ENCODE data around the gene NOL9.

The NOL9 gene

DNA sequence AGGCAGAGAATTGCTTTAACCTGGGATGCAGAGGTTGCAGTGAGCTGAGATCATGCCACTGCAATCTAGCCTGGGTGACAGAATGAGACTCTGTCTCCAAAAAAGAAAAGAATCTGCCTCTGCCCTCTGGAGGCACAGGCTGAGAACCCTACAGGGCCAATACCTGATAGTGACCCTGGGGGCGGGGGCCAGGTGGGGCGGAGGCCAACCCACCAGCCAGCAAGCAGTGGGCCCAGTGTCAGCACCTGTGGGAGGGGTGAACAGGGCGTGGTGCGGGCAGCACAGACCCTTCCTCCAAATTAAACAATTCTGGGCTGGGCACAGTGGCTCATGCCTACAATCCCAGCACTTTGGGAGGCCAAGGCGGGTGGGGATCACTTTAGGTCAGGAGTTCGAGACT, 43.8 kb downstream of the NOL9 start:
- TF ChIP-seq, protein P1, sequence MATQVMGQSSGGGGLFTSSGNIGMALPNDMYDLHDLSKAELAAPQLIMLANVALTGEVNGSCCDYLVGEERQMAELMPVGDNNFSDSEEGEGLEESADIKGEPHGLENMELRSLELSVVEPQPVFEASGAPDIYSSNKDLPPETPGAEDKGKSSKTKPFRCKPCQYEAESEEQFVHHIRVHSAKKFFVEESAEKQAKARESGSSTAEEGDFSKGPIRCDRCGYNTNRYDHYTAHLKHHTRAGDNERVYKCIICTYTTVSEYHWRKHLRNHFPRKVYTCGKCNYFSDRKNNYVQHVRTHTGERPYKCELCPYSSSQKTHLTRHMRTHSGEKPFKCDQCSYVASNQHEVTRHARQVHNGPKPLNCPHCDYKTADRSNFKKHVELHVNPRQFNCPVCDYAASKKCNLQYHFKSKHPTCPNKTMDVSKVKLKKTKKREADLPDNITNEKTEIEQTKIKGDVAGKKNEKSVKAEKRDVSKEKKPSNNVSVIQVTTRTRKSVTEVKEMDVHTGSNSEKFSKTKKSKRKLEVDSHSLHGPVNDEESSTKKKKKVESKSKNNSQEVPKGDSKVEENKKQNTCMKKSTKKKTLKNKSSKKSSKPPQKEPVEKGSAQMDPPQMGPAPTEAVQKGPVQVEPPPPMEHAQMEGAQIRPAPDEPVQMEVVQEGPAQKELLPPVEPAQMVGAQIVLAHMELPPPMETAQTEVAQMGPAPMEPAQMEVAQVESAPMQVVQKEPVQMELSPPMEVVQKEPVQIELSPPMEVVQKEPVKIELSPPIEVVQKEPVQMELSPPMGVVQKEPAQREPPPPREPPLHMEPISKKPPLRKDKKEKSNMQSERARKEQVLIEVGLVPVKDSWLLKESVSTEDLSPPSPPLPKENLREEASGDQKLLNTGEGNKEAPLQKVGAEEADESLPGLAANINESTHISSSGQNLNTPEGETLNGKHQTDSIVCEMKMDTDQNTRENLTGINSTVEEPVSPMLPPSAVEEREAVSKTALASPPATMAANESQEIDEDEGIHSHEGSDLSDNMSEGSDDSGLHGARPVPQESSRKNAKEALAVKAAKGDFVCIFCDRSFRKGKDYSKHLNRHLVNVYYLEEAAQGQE (IDR thresholded peaks at IDR 0.05; ENCODE audit: insufficient replicate concordance, low read depth): no peak
- TF ChIP-seq POLR2AphosphoS5 (IDR thresholded peaks at IDR 0.05; ENCODE audit: low read depth) (no peak), SPI1 (IDR thresholded peaks at IDR 0.05; ENCODE audit: borderline replicate concordance, low read depth) (no peak), GABPA (IDR thresholded peaks at IDR 0.05; ENCODE audit: low read depth) (no peak)
- TF ChIP-seq, protein P2, sequence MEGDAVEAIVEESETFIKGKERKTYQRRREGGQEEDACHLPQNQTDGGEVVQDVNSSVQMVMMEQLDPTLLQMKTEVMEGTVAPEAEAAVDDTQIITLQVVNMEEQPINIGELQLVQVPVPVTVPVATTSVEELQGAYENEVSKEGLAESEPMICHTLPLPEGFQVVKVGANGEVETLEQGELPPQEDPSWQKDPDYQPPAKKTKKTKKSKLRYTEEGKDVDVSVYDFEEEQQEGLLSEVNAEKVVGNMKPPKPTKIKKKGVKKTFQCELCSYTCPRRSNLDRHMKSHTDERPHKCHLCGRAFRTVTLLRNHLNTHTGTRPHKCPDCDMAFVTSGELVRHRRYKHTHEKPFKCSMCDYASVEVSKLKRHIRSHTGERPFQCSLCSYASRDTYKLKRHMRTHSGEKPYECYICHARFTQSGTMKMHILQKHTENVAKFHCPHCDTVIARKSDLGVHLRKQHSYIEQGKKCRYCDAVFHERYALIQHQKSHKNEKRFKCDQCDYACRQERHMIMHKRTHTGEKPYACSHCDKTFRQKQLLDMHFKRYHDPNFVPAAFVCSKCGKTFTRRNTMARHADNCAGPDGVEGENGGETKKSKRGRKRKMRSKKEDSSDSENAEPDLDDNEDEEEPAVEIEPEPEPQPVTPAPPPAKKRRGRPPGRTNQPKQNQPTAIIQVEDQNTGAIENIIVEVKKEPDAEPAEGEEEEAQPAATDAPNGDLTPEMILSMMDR (IDR thresholded peaks at IDR 0.05; ENCODE audit: insufficient read depth, low read length): no peak
- DNase-seq (ENCODE audit: low read depth in 1 of 2, low spot score in 1 of 2): no peak
- Histone ChIP-seq H3K27ac (replicated peaks) (no peak overlapping the region), H3K27me3 (ENCODE audit: insufficient read depth, poor library complexity, severe bottlenecking) (peaks cover 2% of the 10 kb centered on the region), H3K4me3 (replicated peaks; ENCODE audit: insufficient read depth, low read length) (no peak overlapping the region)

DNA sequence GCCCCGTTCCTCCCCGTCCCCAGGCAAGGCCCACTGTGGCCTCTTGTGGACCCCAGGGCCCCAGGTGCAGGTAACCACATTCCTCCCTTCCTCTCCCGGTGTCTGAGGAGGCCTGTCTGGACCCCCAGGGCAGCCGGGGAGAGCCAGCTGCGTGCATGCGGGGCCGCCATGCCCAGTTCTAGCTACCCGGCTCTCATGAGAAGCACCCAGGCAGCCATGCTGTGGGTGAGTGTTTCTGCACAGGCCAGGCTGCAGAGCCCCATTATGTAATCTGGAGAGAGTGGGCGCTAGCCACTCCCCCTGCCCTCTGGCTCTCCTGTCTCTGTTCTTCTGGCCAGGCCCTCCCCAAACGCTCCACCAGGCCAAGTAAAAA, 44.4 kb downstream of the NOL9 start:
- H3K4me3 ChIP-seq (replicated peaks; ENCODE audit: insufficient read depth, low read length): no peak overlapping the region
- H3K27ac ChIP-seq (replicated peaks): no peak overlapping the region
- TF ChIP-seq, protein P2 (IDR thresholded peaks at IDR 0.05; ENCODE audit: insufficient read depth, low read length): no peak
- TF ChIP-seq POLR2AphosphoS5 (IDR thresholded peaks at IDR 0.05; ENCODE audit: low read depth) (no peak), GABPA (IDR thresholded peaks at IDR 0.05; ENCODE audit: low read depth) (no peak), SPI1 (IDR thresholded peaks at IDR 0.05; ENCODE audit: borderline replicate concordance, low read depth) (no peak)
- TF ChIP-seq, protein P1 (IDR thresholded peaks at IDR 0.05; ENCODE audit: insufficient replicate concordance, low read depth): no peak
- peaks cover 2% of the 10 kb centered on the region for H3K27me3 ChIP-seq (ENCODE audit: insufficient read depth, poor library complexity, severe bottlenecking)
- no peak for DNase-seq (ENCODE audit: low read depth in 1 of 2, low spot score in 1 of 2)

DNA sequence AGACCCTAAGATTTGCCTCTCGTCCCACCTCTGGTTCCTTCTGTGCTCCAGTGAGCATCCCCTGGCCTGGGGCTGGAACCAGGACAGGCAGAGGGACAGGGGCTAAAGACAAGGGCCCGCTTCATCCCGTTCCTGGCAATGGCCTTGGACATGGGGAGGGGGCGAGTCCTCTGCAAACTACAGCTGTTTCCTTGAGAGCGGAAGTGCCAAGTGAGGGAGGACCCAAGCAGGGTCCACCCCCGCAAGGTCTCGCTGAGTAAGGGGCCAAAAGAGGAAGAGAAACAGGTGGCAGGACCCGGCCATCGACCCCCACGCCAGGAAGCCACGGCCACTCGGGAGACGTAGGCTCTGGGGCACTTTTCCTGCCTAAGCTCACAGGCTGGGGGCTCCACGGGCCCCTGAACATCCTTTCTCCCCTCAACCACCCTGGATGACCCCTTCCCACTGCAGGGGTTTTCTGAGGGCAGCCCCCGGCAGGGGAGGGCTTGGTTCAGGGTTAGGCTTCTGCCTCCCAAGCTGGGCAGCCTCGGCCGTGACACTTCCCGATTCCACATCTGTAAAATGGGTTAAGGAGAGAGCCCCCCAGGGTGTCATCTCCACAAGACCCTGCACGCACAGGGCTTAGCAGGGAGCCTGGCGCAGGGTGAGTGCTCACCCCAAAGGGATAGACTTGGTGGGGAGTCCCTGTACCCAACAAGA, 44.9 kb downstream of the NOL9 start:
- no peak overlapping the region for H3K27ac ChIP-seq (replicated peaks)
- peak in 1 of 2 experiments; percentile 18 for DNase-seq (ENCODE audit: low read depth in 1 of 2, low spot score in 1 of 2)
- peaks cover 2% of the 10 kb centered on the region for H3K27me3 ChIP-seq (ENCODE audit: insufficient read depth, poor library complexity, severe bottlenecking)

DNA sequence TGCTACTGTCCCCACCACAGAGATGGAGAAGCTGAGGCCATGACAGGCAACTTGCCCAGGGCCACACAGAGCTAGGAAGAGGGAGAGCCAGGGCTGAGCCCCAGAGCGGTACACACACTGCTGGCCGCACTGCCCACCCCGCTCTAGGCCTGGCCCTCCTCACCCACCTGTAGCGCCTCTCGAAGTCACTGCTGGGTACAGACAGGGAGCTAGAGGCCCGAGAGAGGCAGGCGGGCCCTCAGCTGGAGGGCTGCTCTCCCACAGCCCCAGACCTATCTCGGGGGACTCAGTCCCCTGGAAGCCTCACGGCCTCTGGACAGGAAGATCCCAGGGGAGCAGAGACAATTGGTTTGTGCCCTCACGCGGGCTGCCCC, 45.5 kb downstream of the NOL9 start:
- no peak overlapping the region for H3K4me3 ChIP-seq (replicated peaks; ENCODE audit: insufficient read depth, low read length)
- H3K27me3 ChIP-seq (ENCODE audit: insufficient read depth, poor library complexity, severe bottlenecking): peaks cover 2% of the 10 kb centered on the region
- TF ChIP-seq SPI1 (IDR thresholded peaks at IDR 0.05; ENCODE audit: borderline replicate concordance, low read depth) (no peak), GABPA (IDR thresholded peaks at IDR 0.05; ENCODE audit: low read depth) (no peak), POLR2AphosphoS5 (IDR thresholded peaks at IDR 0.05; ENCODE audit: low read depth) (no peak)
- TF ChIP-seq, protein P1 (IDR thresholded peaks at IDR 0.05; ENCODE audit: insufficient replicate concordance, low read depth): no peak
- TF ChIP-seq, protein P2 (IDR thresholded peaks at IDR 0.05; ENCODE audit: insufficient read depth, low read length): no peak
- no peak overlapping the region for H3K27ac ChIP-seq (replicated peaks)
- DNase-seq (ENCODE audit: low read depth in 1 of 2, low spot score in 1 of 2): no peak

More for the DNA sequence above, 44.9 kb downstream of the NOL9 start:
- 0 out of 2 replicates have a peak, but pooled peaks have one; percentile 19 for TF ChIP-seq POLR2AphosphoS5 (IDR thresholded peaks at IDR 0.05; ENCODE audit: low read depth)
- TF ChIP-seq SPI1 (IDR thresholded peaks at IDR 0.05; ENCODE audit: borderline replicate concordance, low read depth): peak; percentile 77
- no peak for TF ChIP-seq GABPA (IDR thresholded peaks at IDR 0.05; ENCODE audit: low read depth)
- no peak overlapping the region for H3K4me3 ChIP-seq (replicated peaks; ENCODE audit: insufficient read depth, low read length)
